ENCODE results near the gene ABCC1. TPM values are rescaled to one million over a fixed set of nuclear protein-coding genes. Genes with fewer than 3 reads are reported as not detected.
"Not testable (repeated sequence)": the region's sequence is repeated elsewhere in the genome, so short reads cannot be mapped to it uniquely, and the experiment has no call there.

The ABCC1 gene
- total RNA-seq, 1 donor from 2014 or later, result 53.7 TPM

DNA sequence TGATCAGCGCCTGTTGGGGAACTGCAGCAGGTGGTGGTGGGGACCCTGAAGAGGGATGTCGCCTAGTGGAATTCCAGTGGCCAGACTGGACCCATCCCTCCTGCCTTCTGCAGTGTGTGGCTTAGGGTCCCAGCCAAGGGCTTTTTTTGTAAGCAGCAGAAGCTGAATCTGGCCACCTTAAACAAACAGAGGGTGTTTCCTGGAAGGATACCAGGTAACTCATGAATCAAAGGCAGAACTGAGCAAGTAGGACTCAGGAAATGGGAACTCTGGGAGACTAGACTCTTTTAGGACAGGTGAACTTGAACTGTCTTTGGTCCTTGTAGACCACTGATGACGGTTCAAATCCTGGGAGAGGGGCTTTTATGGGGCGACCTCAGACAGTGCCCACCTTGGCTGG lies 149.9 kb downstream of the ABCC1 start:
- Mint-ChIP-seq H3K4me3 (no peak overlapping the region), H3K36me3 (peaks cover 16% of the 10 kb centered on the region), H3K27me3 (no peaks in the 10 kb centered on the region), H3K9me3 (no peaks in the 10 kb centered on the region), H3K27ac (no peak overlapping the region), H3K4me1 (ENCODE audit: unreplicated experiment) (peaks cover 6% of the 10 kb centered on the region)
- no peak for DNase-seq (ENCODE audit: extremely low spot score, unreplicated experiment)
- TF ChIP-seq, protein P1, sequence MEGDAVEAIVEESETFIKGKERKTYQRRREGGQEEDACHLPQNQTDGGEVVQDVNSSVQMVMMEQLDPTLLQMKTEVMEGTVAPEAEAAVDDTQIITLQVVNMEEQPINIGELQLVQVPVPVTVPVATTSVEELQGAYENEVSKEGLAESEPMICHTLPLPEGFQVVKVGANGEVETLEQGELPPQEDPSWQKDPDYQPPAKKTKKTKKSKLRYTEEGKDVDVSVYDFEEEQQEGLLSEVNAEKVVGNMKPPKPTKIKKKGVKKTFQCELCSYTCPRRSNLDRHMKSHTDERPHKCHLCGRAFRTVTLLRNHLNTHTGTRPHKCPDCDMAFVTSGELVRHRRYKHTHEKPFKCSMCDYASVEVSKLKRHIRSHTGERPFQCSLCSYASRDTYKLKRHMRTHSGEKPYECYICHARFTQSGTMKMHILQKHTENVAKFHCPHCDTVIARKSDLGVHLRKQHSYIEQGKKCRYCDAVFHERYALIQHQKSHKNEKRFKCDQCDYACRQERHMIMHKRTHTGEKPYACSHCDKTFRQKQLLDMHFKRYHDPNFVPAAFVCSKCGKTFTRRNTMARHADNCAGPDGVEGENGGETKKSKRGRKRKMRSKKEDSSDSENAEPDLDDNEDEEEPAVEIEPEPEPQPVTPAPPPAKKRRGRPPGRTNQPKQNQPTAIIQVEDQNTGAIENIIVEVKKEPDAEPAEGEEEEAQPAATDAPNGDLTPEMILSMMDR (conservative IDR thresholded peaks at IDR 0.05), result no peak

DNA sequence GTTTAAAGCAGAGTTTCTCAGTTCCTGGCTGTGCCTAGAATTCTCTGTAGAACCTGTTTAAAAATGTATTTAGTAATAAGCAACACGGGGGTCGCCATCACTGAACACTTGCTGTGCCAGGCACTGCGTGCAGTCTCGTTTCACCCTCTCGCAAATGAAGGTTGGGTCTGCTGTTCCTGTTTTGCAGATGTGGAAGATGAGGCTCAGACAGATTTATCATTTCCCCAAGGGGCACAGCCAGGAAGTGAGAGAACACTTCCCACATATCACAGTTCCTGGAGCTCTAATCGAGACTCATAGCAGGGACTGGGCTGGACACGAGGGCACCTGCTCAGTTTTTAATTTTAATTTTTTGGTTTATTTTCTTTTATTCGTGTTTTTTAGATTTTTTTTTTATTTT lies 151.2 kb downstream of the ABCC1 start:
- TF ChIP-seq, protein P1 (conservative IDR thresholded peaks at IDR 0.05), result no peak
- no peak for DNase-seq (ENCODE audit: extremely low spot score, unreplicated experiment)
- no peaks in the 10 kb centered on the region for H3K27me3 Mint-ChIP-seq
- H3K27ac Mint-ChIP-seq, result no peak overlapping the region
- H3K4me3 Mint-ChIP-seq, result no peak overlapping the region
- no peaks in the 10 kb centered on the region for H3K9me3 Mint-ChIP-seq
- peaks cover 20% of the 10 kb centered on the region for H3K36me3 Mint-ChIP-seq
- H3K4me1 Mint-ChIP-seq (ENCODE audit: unreplicated experiment), result peaks cover 6% of the 10 kb centered on the region

DNA sequence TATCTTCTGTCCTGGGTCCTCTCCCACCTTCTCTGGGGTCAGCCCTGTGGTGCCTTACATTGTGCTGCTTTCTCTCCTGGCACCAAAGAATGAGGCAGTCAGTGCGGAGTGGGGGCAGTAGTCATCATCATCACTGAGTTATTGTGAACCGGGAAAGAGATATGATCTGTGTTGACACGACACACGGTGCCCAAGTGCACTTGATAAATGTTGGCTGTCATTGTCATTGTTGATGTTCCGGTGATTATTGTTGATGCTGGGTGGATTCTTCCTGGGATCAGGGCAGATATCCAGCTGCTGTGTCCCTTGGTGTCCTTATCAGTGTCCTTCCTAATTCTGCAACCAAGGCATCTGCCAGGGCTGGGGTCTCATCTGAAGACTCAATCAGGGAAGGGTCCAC lies 152.2 kb downstream of the ABCC1 start:
- H3K4me1 Mint-ChIP-seq (ENCODE audit: unreplicated experiment), result peaks cover under 1% of the 10 kb centered on the region
- H3K9me3 Mint-ChIP-seq, result no peaks in the 10 kb centered on the region
- no peak for DNase-seq (ENCODE audit: extremely low spot score, unreplicated experiment)
- no peak overlapping the region for H3K27ac Mint-ChIP-seq
- H3K36me3 Mint-ChIP-seq, result peaks cover 20% of the 10 kb centered on the region
- H3K27me3 Mint-ChIP-seq, result no peaks in the 10 kb centered on the region
- TF ChIP-seq, protein P1 (conservative IDR thresholded peaks at IDR 0.05), result no peak
- no peak overlapping the region for H3K4me3 Mint-ChIP-seq

DNA sequence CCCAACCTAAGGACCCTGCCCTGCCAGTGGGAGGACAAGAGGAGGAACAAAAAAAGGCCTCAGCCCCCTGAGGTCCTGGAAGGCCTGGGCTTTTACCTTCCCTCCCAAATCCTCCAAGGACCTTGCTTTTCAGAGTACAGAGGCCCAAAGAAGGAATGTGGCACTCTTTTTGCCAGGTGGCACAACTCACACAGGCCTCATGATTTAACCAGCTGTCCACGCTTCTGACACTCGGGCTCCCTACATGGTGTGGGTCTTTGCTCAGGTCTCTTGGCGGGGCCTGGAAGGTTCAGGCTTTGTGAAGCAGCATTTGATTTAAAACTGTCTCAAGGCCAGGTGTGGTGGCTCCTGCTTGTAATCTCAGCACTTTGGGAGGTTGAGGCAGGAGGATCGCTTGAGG lies 153.3 kb downstream of the ABCC1 start:
- Mint-ChIP-seq H3K4me3 (no peak overlapping the region), H3K36me3 (peaks cover 20% of the 10 kb centered on the region), H3K27ac (no peak overlapping the region), H3K4me1 (ENCODE audit: unreplicated experiment) (no peaks in the 10 kb centered on the region), H3K9me3 (no peaks in the 10 kb centered on the region), H3K27me3 (no peaks in the 10 kb centered on the region)
- DNase-seq (ENCODE audit: extremely low spot score, unreplicated experiment), result no peak
- TF ChIP-seq, protein P1 (conservative IDR thresholded peaks at IDR 0.05), result no peak

DNA sequence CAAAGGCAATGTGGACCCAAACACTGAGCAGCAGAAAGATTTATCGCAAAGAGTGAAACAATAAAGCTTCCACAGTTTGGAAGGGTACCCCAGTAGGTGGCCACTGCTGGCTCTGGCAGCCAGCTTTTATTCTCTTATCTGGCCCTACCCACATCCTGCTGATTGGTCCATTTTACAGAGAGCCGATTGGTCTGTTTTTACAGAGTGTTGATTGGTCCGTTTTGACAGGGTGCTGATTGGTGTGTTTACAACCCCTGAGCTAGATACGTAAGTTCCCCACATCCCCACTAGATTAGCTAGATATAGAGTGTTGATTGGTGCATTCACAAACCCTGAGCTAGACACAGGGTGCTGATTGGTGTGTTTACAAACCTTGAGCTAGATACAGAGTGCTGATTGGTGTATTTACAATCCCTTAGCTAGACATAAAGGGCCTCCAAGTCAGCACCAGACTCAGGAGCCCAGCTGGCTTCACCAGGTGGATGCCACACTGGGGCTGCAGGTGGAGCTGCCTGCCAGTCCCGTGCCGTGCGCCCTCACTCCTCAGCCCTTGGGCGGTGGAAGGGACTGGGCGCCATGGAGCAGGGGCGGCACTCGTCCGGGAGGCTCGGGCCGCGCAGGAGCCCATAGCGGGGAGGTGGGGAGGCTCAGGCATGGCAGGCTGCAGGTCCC lies 154.9 kb downstream of the ABCC1 start:
- H3K36me3 Mint-ChIP-seq, result peaks cover 16% of the 10 kb centered on the region

DNA sequence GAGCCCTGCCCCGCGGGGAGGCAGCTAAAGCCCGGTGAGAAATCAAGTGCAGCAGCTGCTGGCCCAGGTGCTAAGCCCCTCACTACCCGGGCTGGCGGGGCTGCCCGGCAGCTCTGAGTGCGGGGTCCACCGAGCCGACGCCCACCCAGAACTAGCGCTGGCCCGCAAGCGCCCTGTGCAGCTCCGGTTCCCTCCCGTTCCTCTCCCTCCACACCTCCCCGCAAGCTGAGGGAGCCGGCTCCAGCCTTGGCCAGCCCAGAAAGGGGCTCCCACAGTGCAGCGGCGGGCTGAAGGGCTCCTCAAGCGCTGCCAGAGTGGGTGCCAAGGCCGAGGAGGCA lies 155.4 kb downstream of the ABCC1 start:
- DNase-seq (ENCODE audit: extremely low spot score, unreplicated experiment); H3K27me3 Mint-ChIP-seq; H3K9me3 Mint-ChIP-seq; H3K27ac Mint-ChIP-seq; H3K4me3 Mint-ChIP-seq; H3K4me1 Mint-ChIP-seq (ENCODE audit: unreplicated experiment): not testable (repeated sequence)
- H3K36me3 Mint-ChIP-seq, result peaks cover 16% of the 10 kb centered on the region

More for the DNA sequence above, 154.9 kb downstream of the ABCC1 start:
- H3K9me3 Mint-ChIP-seq; DNase-seq (ENCODE audit: extremely low spot score, unreplicated experiment); H3K27me3 Mint-ChIP-seq; H3K4me1 Mint-ChIP-seq (ENCODE audit: unreplicated experiment); H3K27ac Mint-ChIP-seq; H3K4me3 Mint-ChIP-seq: not testable (repeated sequence)

DNA sequence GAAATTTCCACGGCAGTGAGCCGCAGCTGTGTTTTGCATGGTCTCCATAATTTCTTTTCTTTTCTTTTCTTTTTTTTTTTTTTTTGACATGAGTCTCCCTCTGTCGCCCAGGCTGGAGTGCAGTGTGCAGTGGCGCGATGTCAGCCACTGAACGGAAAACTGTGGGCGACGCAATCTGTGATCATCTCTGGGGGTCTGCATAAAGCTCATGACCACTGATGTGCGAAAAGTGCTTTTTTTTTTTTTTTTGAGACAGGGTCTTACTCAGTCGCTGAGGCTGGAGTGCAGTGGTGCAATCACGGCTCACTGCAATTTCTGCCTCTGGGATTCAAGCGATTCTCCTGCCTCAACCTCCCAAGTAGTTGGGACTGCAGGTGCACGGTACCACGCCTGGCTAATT lies 156.2 kb downstream of the ABCC1 start:
- H3K4me1 Mint-ChIP-seq (ENCODE audit: unreplicated experiment), result no peaks in the 10 kb centered on the region
- no peaks in the 10 kb centered on the region for H3K9me3 Mint-ChIP-seq
- H3K27ac Mint-ChIP-seq, result no peak overlapping the region
- no peak for DNase-seq (ENCODE audit: extremely low spot score, unreplicated experiment)
- H3K27me3 Mint-ChIP-seq, result no peaks in the 10 kb centered on the region
- H3K36me3 Mint-ChIP-seq, result peaks cover 16% of the 10 kb centered on the region
- TF ChIP-seq, protein P1 (conservative IDR thresholded peaks at IDR 0.05), result no peak
- no peak overlapping the region for H3K4me3 Mint-ChIP-seq
